ENCODE measurements around the gene GAS7.

GAS7 gene

GRCh38 chr17:9862220-9862619, 336.2 kb downstream of the GAS7 start:
- DNase-seq (ENCODE audit: low spot score) = no peak
- in situ Hi-C loops (cut with MboI; ENCODE audit: low sequenced_read_pairs, unreplicated experiment) = no loop called here

DNA sequence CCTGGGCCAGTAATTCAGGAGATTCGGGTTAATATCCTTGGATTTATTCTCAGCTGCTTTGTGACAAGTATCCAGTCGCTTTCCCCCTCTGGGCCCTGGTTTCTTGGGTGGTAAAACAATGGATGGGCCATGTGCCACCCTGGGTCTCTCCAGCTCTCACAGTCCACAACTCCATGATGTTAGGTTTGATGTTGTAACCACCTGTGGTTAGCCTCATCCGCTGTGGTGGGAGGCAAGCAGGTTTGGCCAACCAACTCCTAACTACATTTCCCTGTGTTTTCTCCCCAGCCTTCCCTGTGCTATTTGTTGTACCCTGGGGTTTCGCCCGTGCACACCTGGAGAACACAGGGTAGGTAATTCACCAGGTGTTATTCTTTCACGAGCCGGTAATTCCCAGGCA, 337.6 kb downstream of the GAS7 start:
- no peak for DNase-seq (ENCODE audit: low spot score)
- TF ChIP-seq, protein P1, sequence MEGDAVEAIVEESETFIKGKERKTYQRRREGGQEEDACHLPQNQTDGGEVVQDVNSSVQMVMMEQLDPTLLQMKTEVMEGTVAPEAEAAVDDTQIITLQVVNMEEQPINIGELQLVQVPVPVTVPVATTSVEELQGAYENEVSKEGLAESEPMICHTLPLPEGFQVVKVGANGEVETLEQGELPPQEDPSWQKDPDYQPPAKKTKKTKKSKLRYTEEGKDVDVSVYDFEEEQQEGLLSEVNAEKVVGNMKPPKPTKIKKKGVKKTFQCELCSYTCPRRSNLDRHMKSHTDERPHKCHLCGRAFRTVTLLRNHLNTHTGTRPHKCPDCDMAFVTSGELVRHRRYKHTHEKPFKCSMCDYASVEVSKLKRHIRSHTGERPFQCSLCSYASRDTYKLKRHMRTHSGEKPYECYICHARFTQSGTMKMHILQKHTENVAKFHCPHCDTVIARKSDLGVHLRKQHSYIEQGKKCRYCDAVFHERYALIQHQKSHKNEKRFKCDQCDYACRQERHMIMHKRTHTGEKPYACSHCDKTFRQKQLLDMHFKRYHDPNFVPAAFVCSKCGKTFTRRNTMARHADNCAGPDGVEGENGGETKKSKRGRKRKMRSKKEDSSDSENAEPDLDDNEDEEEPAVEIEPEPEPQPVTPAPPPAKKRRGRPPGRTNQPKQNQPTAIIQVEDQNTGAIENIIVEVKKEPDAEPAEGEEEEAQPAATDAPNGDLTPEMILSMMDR (IDR thresholded peaks at IDR 0.05; ENCODE audit: borderline replicate concordance, control extremely low read depth, extremely low read depth, insufficient read depth, missing control alignments) = no peak
- in situ Hi-C loops (cut with MboI; ENCODE audit: low sequenced_read_pairs, unreplicated experiment) = no loop called here

More at GRCh38 chr17:9862220-9862619, 336.2 kb downstream of the GAS7 start:
- TF ChIP-seq, protein P1 (IDR thresholded peaks at IDR 0.05; ENCODE audit: borderline replicate concordance, control extremely low read depth, extremely low read depth, insufficient read depth, missing control alignments) = no peak
